Sigmoid colon (tissue), 7 donors: ENCODE results near the gene SGSM2. TPM values are rescaled to one million over a fixed set of nuclear protein-coding genes. Genes with fewer than 3 reads are reported as not detected.

Experiments used
- DNase-seq: peaks from one replicate; pipeline ENCODE4 v3.0.0-alpha.2; 2019
- H3K27ac ChIP-seq, 4 donors: fragments of 200-600 bp; sonication (generic); one replicate each; pipeline ENCODE4 v1.5.1; 2016 to 2019; ENCODE audit warnings: mild to moderate bottlenecking in 1 of 4
- H3K27me3 ChIP-seq, 3 donors: fragments of 200-600 bp; sonication (generic); one replicate each; pipeline ENCODE4 v1.5.1; 2019; ENCODE audit warnings: mild to moderate bottlenecking in 1 of 3
- H3K36me3 ChIP-seq, 4 donors: fragments of 200-600 bp; sonication (generic); one replicate each; pipeline ENCODE4 v1.5.1; 2016 to 2019
- H3K4me1 ChIP-seq, 4 donors: fragments of 200-600 bp; sonication (generic); one replicate each; pipeline ENCODE4 v1.5.1; 2017 to 2019
- H3K4me3 ChIP-seq, 4 donors: fragments of 200-600 bp; sonication (generic); one replicate each; pipeline ENCODE4 v1.5.1; 2017 to 2019; ENCODE audit warnings: mild to moderate bottlenecking in 2 of 4, moderate library complexity in 1 of 4
- H3K9me3 ChIP-seq, 4 donors: fragments of 200-600 bp in 3 of 4; sonication (generic) in 3 of 4; one replicate each; pipeline versions ENCODE4 v1.5.1 to v1.6.1; 2013 to 2019
- EP300 ChIP-seq, 4 donors: sonication (generic); formaldehyde crosslinking; IDR thresholded peaks; one replicate each; pipeline ENCODE4 v1.6.1; 2017; ENCODE audit warnings: antibody characterized with exemption in 4 of 4
- POLR2A ChIP-seq, 2 donors: fragments of 450-650 bp; IDR thresholded peaks; one replicate each; pipeline ENCODE4 v1.6.1; 2016; ENCODE audit warnings: antibody characterized with exemption in 2 of 2, mild to moderate bottlenecking in 2 of 2, moderate library complexity in 2 of 2
- POLR2AphosphoS5 ChIP-seq, 4 donors: sonication (generic); formaldehyde crosslinking; IDR thresholded peaks; one replicate each; pipeline ENCODE4 v1.6.1; 2017; ENCODE audit warnings: antibody characterized with exemption in 4 of 4
- WGBS, 2 donors: extraction: QIAGEN DNeasy Blood & Tissue Kit; methylation state at CpG; one replicate each; pipeline ENCODE4 v1.1.7; 2013; 5-methylcytosine and 5-hydroxymethylcytosine counted together
- intact Hi-C: fragments of 100-400 bp; cut with DNase I; formaldehyde crosslinking; loops from one replicate; pipeline ENCODE4 v1.15.1; 2023
- polyA plus RNA-seq, 3 donors: library from polyadenylated mRNA; stranded (reverse); fragments of 200-250 nt; gene quantifications; one replicate each; pipeline ENCODE4 v1.2.3, GENCODE V29; 2013
- total RNA-seq, 4 donors: library from RNA; depleted of rRNA; stranded (reverse); fragments of >200 nt; gene quantifications; one replicate each; pipeline ENCODE4 v1.1.0, GENCODE V29; 2016
- TF ChIP-seq, protein P1 (sequence below), 4 experiments: fragments of 450-650 bp in 3 of 4; fragments of 200-600 bp in 1 of 4; IDR thresholded peaks; one replicate each; pipeline ENCODE4 v1.5.1; 2016 to 2019; ENCODE audit warnings: antibody characterized with exemption in 4 of 4, mild to moderate bottlenecking in 3 of 4, moderate library complexity in 2 of 4
- donor health status: healthy with polysubstance abuse.
- donor health status: Bipolar disorder and iron deficiency.
- donor health status: healthy.

SGSM2 gene
- total and polyA plus RNA-seq, 7 donors: 6.2 to 79.8 (median 43.9) TPM

DNA sequence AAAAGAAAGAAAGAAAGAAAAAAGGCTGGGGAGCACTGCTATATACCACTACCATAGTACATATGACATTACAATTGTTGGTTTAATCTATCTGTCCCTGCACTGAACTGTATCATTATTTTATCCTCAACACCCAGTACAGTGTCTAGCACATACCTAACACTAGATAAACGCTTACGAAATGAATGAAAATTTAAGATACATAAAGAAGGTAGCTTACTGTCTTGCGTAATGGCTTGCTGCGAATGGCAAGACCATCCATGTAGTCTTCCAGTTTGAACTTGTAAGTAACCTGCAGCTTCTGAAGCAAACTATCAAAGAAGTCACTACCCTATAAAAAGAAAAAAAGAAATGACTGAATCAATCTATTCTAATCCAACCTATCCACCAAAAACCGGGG, 40.3 kb upstream of the SGSM2 start:
- no peak for DNase-seq
- intact Hi-C loops: no loop called here
- Histone ChIP-seq H3K4me3 (no peak overlapping the region), H3K9me3 (no peaks in the 10 kb centered on the region), H3K27me3 (no peaks in the 10 kb centered on the region), H3K36me3 (peaks cover 13 to 87% (median 18%) of the 10 kb centered on the region in 4 donors), H3K27ac (no peak overlapping the region), H3K4me1 (peaks cover 0 to 14% (median 9%) of the 10 kb centered on the region in 4 donors)
- TF ChIP-seq EP300 (IDR thresholded peaks at IDR 0.05): no peak
- TF ChIP-seq POLR2AphosphoS5 (IDR thresholded peaks at IDR 0.05): no peak
- TF ChIP-seq, protein P1, sequence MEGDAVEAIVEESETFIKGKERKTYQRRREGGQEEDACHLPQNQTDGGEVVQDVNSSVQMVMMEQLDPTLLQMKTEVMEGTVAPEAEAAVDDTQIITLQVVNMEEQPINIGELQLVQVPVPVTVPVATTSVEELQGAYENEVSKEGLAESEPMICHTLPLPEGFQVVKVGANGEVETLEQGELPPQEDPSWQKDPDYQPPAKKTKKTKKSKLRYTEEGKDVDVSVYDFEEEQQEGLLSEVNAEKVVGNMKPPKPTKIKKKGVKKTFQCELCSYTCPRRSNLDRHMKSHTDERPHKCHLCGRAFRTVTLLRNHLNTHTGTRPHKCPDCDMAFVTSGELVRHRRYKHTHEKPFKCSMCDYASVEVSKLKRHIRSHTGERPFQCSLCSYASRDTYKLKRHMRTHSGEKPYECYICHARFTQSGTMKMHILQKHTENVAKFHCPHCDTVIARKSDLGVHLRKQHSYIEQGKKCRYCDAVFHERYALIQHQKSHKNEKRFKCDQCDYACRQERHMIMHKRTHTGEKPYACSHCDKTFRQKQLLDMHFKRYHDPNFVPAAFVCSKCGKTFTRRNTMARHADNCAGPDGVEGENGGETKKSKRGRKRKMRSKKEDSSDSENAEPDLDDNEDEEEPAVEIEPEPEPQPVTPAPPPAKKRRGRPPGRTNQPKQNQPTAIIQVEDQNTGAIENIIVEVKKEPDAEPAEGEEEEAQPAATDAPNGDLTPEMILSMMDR (IDR thresholded peaks at IDR 0.05): no peak
- no peak for TF ChIP-seq POLR2A (IDR thresholded peaks at IDR 0.05)
- WGBS, 2 donors: 91 to 95% methylated on average over 5 of the region's 5 CpGs

DNA sequence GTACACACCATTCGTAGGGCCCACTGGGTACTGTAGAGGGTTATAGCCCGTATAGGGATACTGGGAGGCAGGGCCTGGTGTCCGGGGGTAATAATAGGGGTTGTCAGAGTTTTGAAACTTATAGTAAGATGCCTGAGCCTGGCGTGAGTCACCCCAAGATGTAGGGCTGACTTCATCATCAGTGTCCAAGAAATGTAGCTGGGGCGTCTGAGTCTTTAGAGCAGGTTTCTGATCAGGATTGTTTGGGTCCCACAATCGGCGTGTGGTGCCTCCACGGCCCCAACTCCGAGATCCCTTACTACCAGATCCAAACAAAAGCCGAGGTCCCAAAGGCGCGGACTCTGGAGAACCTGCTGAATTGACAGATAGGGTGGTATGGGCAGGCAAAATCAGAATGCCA, 38.2 kb upstream of the SGSM2 start:
- Histone ChIP-seq H3K4me1 (peaks cover 0 to 23% (median 17%) of the 10 kb centered on the region in 4 donors), H3K36me3 (peaks cover 6 to 66% (median 8%) of the 10 kb centered on the region in 4 donors), H3K27ac (no peak overlapping the region), H3K9me3 (no peaks in the 10 kb centered on the region), H3K27me3 (no peaks in the 10 kb centered on the region), H3K4me3 (no peak overlapping the region)
- WGBS, 2 donors: 96 to 98% methylated on average over 12 of the region's 12 CpGs
- DNase-seq: no peak
- intact Hi-C loops: no loop called here
- TF ChIP-seq POLR2A (IDR thresholded peaks at IDR 0.05): no peak
- no peak for TF ChIP-seq POLR2AphosphoS5 (IDR thresholded peaks at IDR 0.05)
- TF ChIP-seq, protein P1 (IDR thresholded peaks at IDR 0.05): no peak
- TF ChIP-seq EP300 (IDR thresholded peaks at IDR 0.05): no peak

DNA sequence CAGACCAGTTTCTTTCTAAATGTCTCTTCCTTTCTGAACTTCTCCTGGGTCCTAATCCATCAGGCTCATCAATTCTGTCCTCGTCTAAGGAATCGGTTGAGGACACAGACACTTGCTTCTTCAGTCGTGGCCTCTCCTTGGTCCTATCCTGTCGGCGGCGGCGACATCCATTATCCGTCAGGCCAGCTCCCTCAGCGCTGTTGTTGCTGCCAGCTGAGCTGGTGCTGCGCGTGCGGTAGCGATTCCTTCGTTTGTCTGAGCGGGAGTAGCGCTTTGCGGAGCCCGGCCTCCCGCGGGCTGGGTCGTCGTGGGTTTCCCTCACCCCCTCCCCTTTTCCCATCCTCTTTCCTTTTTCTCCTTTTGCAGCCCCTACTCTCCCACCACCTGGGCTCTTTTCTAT, 37.5 kb upstream of the SGSM2 start:
- H3K27me3 ChIP-seq: no peaks in the 10 kb centered on the region
- no peaks in the 10 kb centered on the region for H3K9me3 ChIP-seq
- intact Hi-C loops: no loop called here
- H3K36me3 ChIP-seq: peaks cover 6 to 59% (median 8%) of the 10 kb centered on the region in 4 donors
- H3K4me1 ChIP-seq: peaks cover 0 to 24% (median 19%) of the 10 kb centered on the region in 4 donors
- DNase-seq: no peak
- no peak for TF ChIP-seq EP300 (IDR thresholded peaks at IDR 0.05)
- TF ChIP-seq, protein P1 (IDR thresholded peaks at IDR 0.05): no peak
- TF ChIP-seq POLR2AphosphoS5 (IDR thresholded peaks at IDR 0.05): no peak
- no peak for TF ChIP-seq POLR2A (IDR thresholded peaks at IDR 0.05)
- no peak overlapping the region for H3K27ac ChIP-seq
- WGBS, 2 donors: 95 to 96% methylated on average over 22 of the region's 22 CpGs
- no peak overlapping the region for H3K4me3 ChIP-seq

DNA sequence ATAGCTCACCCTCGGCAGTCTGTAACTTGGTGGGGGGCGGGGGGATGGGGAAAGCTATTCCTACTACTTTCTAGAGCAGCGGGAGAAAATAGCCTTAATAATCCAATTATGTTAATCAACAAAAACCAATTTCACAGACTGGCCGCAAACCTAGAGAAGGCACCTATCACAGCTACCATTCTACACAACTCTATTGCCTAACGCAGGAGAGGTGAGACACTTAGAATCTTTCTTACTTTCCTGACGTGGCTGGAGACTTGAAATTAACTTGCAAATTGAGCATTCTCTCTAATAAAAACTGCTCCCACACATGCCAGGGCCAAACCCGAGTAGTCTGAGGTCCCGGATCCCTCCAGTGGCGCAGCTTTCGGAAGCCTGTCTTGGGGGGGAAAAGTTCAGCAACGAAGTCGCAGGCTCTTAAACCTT, 34.5 kb upstream of the SGSM2 start:
- Histone ChIP-seq H3K4me1 (peaks cover 0 to 24% (median 19%) of the 10 kb centered on the region in 4 donors), H3K36me3 (peaks cover 6 to 30% (median 8%) of the 10 kb centered on the region in 4 donors), H3K27me3 (no peaks in the 10 kb centered on the region), H3K27ac (peak overlapping the region; percentile 86 to 95 (median 94)), H3K4me3 (peak overlapping the region; percentile 87 to 93 (median 90)), H3K9me3 (no peaks in the 10 kb centered on the region)
- WGBS, 2 donors: 1 to 4% methylated on average over 12 of the region's 12 CpGs
- intact Hi-C loops: loop anchor here (2.0 kb wide), 1 partner anchor 34 kb away; the partner anchor contains the start of genes SGSM2 and TSR1
- no peak for TF ChIP-seq POLR2A (IDR thresholded peaks at IDR 0.05)
- TF ChIP-seq, protein P1 (IDR thresholded peaks at IDR 0.05): no peak
- TF ChIP-seq EP300 (IDR thresholded peaks at IDR 0.05): no peak
- no peak for TF ChIP-seq POLR2AphosphoS5 (IDR thresholded peaks at IDR 0.05)
- DNase-seq: no peak
